Glomerular visceral epithelial cell (primary cell): ENCODE data around the gene CEP152.
"Not testable (repeated sequence)": the region's sequence is repeated elsewhere in the genome, so short reads cannot be mapped to it uniquely, and the experiment has no call there.

Experiments
- DNase-seq: peaks from one replicate; pipeline ENCODE4 v3.0.0-alpha.2; 2016; ENCODE audit errors: extremely low spot score

CEP152 gene, protein sequence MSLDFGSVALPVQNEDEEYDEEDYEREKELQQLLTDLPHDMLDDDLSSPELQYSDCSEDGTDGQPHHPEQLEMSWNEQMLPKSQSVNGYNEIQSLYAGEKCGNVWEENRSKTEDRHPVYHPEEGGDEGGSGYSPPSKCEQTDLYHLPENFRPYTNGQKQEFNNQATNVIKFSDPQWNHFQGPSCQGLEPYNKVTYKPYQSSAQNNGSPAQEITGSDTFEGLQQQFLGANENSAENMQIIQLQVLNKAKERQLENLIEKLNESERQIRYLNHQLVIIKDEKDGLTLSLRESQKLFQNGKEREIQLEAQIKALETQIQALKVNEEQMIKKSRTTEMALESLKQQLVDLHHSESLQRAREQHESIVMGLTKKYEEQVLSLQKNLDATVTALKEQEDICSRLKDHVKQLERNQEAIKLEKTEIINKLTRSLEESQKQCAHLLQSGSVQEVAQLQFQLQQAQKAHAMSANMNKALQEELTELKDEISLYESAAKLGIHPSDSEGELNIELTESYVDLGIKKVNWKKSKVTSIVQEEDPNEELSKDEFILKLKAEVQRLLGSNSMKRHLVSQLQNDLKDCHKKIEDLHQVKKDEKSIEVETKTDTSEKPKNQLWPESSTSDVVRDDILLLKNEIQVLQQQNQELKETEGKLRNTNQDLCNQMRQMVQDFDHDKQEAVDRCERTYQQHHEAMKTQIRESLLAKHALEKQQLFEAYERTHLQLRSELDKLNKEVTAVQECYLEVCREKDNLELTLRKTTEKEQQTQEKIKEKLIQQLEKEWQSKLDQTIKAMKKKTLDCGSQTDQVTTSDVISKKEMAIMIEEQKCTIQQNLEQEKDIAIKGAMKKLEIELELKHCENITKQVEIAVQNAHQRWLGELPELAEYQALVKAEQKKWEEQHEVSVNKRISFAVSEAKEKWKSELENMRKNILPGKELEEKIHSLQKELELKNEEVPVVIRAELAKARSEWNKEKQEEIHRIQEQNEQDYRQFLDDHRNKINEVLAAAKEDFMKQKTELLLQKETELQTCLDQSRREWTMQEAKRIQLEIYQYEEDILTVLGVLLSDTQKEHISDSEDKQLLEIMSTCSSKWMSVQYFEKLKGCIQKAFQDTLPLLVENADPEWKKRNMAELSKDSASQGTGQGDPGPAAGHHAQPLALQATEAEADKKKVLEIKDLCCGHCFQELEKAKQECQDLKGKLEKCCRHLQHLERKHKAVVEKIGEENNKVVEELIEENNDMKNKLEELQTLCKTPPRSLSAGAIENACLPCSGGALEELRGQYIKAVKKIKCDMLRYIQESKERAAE (N-terminal part only)

DNA sequence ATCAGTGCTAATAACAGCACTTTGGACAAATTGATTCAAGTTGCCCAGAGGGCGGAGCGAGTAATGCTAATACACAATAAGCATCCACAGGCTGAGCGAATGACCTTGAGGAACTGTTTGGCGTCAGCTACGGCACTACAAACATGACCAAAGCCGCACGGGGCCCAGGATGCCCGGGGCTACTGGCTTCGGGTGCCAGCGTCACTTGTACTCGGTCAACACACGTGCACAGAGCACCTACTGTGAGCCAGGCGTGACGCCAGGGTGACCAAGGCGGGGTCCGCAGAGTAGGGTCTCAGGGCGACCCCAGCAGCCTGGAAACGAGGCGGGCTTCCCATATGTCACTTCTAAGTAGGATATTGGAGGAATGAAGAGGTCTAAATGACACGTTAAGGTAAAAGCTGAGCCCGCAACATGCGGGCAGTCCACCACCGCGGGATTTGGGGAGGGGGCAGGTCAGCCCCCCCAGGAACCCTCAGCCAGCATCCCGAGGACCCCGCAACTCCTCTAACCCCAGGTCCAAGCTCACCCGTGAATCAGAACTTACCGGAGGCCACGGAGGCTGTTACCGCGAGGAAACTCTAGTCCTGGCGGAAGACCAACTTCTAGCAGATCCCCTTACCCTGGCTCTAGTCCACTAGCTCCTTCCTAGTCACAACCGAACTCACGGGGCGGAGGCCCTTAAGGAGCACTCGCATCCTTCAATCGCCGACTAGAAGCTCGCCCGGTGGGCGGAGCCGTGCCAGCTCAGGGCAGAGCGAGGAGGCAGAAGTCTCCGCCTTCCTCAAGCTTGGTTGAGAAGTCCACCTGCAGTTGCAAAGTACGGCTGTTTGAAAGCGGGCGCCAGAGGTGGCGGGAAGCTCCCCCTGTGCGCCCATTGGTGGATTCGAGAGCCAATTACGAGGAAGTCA lies at the start of gene CEP152:
Gene CEP152, minus strand, starts transcription at position 656 of the 911 bp plus-strand sequence. CDS start 5,420 bp downstream, outside the sequence.
- DNase-seq = peak; percentile 100

DNA sequence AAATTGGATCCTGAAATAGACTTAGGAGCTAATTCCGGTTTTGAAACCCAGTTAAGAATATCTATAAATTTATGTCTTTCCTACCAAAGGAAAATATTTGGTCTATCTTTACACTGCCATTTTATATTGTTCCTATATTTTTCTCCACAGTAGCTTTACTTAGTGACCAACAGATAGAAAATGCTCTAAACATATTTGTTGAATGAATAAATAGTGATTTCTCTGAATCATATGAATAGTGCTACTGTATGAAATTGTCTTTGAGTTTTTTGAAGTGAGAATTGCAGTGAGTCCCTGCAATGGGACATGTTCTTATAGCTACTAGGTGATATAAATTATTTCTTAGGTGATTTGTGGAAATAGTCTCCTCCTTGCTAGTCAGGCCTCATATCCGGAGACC lies 48.6 kb upstream of the CEP152 start:
- no peak for DNase-seq

DNA sequence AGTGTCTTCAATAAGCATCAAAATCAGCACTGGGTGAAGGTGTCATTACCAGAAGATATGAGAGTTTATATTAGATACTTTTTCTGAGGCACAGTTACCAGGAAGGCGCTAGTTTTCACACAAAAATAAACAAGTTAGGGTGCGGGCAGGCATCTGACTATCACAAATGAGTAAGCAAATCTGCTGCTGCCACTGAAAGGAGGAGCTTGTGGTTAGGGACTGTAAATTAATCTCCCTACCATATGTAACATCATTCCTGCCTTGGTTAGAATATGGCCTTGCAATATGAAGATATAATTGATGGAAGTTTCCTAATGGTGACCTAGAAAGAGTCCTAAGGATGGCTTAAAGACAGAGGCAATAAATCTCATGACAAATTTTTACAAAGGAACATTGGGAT lies 47.5 kb upstream of the CEP152 start:
- no peak for DNase-seq

DNA sequence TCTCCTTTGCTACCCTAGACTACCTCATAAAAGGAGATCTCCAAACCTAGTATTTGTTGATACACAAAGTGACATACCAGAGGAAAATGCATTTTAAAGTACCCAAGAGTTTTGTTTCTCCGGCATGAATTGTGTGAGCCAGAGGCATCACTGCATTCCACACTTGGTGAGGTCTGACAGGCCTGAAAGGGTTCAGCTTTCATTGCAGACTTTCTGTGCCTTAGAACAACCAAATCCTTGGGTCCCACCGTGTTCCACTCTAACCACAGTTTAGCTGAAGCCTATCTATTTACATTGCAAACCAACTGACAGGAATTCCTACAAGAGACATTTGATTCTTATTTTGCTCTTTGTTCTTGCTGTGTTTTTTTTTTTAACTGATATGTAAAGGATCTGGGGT lies 46.1 kb upstream of the CEP152 start:
- DNase-seq = no peak

DNA sequence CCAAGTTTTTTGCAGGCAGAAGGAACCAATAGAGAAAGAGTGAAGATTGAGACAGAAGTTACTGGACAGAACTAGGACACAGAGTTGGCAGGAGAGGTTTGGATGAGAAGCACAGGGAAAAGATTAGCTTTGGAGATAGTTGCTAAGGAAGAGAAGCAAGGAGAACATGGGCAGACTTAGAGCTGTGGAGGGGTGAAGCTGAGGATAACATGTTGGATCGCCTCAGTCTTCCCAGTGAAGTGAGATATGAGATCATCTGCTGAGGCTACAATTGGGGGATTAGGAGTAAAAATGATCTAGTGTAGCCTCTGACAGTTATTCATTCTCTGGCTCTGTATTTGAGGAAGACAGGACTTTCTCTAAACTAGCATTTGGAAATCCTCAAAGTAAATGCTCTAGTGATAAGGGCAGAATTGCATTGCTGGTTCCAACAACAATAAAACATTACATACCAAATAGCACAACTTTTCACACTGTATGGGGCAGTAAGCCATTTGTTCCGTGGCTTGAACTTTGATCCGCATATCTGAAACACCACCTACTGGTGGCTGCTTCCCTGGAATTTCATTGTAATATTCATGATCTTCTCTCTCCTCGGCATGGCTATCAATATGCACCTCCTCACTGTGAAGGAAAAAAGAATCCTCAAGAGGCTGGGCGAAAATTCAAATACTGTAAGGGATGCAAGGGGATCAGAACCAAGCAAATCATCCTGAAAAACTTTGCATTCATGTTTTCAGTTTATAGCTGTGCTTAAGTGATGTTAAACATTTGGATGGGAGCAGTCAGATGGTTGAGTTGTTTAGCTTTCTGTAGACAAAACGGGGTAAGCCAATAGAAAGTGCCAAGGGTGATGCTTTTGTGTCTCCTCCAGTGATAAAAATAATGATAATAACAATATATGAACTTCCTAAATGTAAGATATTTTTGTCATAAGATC lies 44.9 kb upstream of the CEP152 start:
- peak; percentile 51 for DNase-seq

DNA sequence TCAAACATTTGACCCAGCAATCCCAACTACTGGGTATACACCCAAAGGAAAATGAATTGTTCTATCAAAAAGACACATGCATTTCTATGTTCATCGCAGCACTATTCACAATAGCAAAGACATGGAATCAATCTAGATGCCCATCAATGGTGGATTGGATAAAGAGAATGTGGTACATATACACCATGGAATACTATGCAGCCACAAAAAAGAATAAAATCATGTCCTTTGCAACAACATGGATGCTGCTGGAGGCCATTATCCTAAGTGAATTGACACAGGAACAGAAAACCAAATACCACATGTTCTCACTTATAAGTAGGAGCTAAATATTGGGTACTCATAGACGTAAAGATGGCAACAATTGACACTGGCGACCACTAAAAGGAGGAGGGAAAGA lies 43.6 kb upstream of the CEP152 start:
- not testable (repeated sequence) for DNase-seq

DNA sequence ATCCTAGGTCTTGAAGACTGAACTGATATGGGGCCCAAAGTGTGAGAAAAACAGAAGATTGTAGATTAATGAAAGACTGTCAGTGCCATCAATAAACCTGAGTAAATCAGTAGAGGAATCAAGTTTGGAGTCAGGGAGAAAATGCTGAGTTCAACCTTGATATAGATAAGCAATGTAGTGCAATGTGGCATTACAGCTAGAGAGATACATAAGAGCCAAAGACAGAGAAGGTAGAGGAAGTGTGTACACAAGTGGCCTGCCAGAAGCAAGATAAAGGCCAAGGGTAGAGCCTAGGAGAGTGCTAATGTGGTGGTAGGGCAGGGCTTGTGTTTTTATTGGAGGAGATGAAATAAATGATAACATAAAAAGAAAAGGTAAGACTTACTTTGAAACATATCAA lies 41.1 kb upstream of the CEP152 start:
- DNase-seq = no peak

DNA sequence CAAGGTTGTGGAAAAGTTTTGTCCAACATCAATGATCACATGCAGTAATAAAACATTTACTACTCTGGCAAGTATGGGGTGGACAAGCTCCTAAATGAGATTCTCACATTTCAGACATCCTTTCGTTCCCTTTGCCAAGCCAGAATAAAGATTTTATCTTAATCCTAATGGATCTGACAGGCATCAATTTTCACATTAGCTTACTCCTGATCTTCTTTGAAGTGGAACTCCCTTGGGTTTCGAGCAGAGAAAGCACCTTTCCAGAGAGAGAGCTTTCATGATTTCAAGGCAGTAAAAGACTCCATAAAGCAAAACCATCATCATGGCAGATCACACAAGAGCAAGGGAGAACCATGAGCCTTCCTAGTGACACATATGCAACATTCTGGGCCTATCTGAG lies 39.8 kb upstream of the CEP152 start:
- DNase-seq = no peak

DNA sequence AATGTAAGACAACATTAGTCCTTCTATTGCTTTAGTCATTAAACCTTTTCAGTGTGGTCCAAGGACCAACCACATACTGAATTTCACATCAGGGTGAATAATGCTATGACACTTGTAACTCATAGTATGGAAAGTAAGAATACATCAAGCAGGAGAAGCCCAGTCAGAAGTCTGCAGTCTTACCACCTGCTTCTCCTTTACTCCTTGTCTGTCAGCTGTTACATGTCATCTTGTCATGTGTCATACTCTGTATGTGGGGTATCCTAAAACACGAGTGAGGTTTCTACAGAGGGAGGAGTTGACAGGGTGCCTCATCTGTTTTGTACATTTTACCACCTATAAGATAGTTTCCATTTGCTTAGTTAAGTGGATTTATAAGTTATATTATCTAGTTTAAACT lies 34.3 kb upstream of the CEP152 start:
- DNase-seq = no peak

DNA sequence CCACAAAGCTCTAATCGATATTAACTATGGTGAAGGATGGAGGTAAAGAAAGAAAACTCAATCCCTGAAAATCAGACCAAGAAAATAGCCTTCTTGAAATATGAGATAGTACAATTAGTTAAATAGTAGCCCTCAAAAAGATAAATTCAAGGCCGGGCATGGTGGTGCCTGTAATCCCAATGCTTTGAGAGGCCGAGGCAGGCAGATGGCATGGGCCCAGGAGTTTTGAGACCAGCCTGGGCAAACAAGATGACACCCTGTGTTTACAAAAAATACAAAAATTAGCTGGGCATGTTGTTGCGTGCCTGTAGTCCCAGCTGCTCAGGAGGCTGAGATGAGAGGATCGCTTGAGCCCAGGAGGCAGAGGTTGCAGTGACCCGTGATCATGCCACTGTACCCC lies 31.6 kb upstream of the CEP152 start:
- DNase-seq = no peak

DNA sequence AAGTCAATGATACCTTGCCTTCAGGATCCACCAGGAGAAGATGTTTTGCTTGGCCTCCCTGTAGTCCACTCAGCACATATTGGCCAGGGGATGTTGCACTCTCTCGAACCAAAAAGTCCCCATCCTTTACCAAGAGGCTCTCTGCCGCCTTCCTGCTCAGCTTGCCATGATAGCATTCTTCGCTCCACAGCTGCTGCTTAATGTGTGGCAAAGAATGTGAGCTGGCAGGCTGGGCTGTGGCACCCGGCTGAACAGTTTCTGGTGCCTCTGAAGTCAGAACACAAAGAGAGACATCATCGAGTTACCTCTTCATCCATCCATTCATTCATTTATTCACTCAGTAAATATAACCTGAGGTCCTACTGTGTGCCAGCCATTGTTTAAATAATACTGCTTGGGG lies 23.9 kb upstream of the CEP152 start:
- no peak for DNase-seq

DNA sequence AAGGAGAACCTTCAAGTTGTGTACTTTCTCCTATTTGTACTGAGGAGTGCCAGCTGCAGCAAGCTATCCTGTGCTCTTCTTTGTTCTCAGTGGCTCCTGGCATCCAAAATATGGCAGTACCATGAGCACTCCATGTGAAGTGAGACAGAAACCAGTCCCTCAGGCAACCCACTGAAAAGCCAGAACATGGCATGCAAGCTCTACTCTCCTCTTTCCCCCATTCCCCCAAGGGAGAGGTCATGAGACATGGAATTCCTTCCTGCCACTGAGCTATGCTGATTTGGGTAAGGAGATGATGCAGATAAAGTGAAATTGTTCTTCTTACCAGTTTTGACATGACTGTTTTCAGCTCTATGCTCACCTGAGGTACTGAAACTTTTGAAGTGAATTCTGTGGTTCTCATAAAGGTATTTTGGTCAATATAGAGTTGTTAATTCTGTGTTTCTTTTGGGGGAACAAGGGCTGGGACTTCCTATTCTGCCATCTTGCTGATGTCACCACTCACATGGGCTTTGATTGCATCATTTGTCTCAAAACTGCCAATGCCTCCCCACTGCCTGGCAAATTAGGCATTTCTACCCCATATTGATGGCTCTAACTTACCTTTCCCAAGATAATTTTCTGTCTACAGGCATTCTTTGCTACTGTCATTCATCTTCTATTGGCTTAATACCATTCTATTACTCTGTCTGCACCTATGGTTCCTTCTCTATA lies 22.8 kb upstream of the CEP152 start:
- DNase-seq = no peak

DNA sequence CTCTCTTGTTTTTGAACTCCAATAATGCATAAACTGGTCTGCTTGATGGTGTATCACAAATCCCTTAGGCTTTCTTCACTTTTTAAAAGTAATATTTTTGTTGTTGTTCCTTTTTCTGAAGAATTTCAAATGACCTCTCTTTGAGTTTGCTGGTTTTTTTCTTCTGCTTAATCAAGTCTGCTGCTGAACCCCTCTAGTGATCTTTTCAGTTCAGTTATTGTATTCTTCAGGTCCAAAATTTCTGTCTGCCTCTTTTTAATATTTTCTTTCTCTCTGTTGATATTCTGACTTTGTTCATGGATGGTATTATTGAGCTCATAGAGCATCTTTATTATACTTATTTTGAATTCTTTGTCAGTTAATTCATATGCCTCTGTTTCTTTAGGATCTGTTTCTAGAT lies 21.8 kb upstream of the CEP152 start:
- no peak for DNase-seq

DNA sequence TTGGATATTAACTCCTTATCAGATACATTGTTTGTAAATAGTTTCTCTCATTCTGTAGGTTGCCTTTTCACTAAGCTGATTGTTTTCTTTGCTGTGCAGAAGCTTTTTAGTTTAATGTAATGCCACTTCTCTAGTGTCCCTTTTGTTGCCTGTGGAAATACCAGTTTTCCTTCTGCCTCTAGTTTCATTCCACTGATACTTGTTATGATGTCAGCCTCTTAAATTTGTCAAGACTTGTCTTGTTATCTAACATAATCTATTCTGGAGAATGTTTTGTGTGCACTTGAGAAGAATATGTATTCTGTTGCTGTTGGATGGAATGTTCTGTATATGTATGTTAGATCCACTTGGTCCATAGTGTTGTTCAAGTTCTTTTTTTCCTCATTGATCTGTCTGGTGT lies 18.0 kb upstream of the CEP152 start:
- DNase-seq = no peak

DNA sequence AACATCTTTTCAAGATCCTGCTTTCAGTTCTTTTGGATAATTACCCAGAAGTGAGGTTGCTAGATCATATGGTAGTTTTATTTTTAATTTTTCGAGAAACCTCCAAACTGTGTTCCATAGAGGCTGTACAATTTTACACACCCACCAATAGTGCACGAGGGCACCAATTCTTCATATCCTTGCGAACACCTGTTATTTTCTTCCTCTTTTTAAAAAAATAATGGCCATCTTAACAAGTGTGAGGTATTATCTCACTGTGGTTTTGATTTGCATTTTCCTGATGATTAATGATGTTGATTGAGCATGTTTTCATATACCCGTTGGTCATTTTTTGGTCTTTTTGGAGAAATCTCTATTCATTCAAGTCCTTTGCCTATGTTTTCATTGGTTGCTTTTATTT lies 17.6 kb upstream of the CEP152 start:
- DNase-seq = no peak

DNA sequence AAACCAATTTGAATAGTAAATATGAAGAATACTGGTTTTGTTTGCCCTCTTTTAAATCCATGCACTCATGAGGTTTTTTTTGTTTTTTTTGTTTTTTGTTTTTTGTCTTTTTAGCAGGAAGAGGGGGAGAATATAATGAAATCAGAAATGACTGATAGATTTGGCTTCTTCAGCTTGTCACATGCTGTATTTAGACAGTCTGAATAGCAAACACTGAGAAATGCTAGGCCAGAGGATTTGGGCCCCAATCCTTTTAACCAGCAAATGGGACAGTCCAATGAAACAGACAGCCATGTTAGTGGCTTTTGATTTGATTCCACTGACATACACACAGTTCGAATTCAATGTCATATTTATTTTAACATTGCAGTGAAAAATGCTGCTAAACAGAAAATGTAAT lies 14.2 kb upstream of the CEP152 start:
- DNase-seq = no peak

DNA sequence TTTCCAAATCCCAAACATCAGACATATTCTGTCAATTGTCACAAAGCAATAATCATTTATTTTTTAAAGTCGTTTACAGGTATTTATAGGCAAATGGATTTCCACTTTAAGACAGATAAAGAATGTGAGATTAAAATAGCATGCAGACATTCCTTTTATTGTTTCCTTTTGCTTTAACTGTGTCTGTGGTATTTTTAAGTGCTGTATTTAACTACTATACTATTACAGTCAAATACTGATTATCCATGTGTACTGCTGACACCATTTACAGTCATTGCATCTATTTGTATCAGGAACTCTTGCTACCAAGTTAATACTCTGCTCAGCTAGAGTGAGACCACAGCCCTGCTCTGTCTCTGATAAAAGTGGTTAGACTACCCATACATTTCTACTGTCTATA lies 12.8 kb upstream of the CEP152 start:
- DNase-seq = no peak

DNA sequence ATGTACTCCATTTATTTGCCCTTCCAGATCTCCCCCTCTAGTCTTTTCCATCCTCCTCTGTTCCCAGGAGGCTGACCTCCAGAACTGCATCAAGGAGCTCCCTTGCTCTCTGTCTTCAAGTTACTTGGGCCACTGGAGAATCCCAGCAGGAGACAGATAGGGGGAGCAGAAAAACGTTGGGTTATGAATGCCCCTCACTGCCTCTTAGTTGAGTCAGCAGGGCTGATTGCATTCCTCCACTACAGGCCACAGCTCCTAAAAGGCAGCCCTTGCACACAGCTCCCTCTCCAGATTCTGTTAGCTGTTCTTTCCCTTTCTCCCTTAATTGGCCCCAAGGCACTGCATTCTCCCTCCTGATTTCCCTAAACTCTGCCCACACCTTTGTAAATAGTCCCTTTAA lies 12.4 kb upstream of the CEP152 start:
- DNase-seq = no peak

DNA sequence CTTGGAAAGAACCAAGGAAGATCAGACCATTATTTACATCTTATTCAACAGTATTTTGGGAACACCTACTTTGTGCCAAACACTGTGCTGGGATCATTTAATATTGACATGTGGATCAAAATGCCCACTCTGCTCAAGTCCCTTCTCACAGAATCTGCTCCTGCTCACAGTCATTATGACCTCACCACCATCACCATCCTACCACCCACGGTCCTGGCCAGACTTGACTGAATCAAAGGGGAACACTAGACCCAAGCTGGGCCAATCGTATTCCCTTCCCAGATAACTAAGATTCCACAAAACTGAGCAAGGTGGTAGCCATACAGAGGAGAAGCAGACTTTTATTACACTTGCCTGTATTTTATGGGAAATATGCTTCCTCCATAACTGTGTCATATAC lies 3.4 kb upstream of the CEP152 start:
- no peak for DNase-seq
